Bronchus fibroblast of lung (primary cell): Measurements from ENCODE around the gene ZNF217. TPM values are rescaled to one million over a fixed set of nuclear protein-coding genes. Genes with fewer than 3 reads are reported as not detected.

Source experiments
- total RNA-seq: library from RNA; depleted of rRNA; stranded (reverse); fragments of >200 nt; gene quantifications from 2 replicates; pipeline ENCODE4 v1.2.3, GENCODE V29; 2015

Gene ZNF217
- total RNA-seq: 12.1 and 12.2 TPM in 2 replicates

DNA sequence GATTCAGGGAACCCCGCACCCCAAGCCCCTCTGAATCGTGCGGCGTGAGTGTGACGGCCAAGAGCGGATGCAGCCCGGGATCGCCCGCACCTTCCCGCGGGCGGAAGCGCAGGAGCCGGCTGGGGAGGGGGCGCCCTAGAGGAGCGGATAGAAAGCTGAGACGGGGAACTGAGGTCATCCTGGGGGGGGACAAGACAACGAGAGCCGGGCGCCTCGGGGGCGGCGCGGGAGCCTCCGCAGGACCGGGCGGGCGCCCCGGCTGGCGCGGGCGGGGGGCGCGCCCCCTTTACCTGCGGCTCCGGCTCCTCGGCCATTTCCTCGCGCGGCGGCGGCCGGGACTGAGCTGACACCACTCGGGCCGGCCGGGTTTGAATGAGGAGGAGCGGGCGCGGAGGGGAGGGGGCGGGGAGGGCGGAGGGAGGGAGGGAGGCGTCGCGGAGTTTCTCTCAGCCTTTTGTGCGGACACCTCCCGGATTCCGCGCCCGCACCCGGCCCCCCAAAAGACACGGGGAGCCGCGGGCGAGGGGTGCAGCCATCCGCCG is at the start of gene ZNF217:
ZNF217 (minus strand) TSS at position 374 of the 542 bp plus-strand sequence. CDS start 11,013 bp downstream, outside the sequence.

